OCI-LY3 (cell line): Measurements from ENCODE around the gene PNLIP.

Experiments
- CTCF ChIP-seq: fragments of 200-600, 300-600 bp; sonication (generic); IDR thresholded peaks from 2 replicates; pipeline ENCODE4 v1.5.1; 2014; ENCODE audit warnings: antibody characterized with exemption, low read length, low read depth
- EZH2phosphoT487 ChIP-seq: fragments of 200-600 bp; shearing (Covaris generic); IDR thresholded peaks from 2 replicates; pipeline ENCODE4 v1.6.1; 2018; ENCODE audit warnings: antibody characterized with exemption, mixed run types, low read depth

DNA sequence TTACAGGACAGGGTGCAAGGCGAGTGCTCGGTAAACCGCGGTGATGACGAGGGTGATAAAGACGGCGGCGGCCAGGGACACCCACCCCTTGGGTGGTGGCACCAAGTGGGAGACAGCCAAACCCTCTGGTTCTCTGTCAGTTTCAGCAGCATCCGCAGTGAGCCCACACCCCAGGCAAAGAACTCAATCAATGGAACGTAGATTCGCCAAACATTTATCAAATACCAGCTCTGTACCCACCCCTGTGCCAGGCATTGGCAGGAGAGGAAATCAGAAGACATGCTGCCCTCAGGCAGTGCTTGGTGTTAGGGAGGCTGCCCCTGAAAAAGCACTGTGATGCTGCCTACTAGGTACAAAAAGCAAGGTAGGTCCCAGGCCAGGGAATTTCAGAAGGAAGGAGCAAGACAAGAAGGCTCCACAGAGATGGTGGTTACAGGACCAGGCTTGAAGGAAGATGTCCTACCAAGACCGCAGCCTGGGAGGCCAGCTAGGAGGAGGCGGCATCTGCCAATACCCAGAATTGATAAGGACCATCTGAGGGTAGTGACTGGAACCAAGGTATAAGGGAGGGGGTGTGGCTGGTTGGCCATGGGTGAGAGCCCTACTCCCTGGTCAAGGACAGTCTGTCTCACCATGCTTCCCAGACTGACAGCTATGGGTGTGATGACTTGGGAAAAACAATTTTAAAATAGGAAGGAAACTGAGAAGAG, 64.9 kb downstream of the PNLIP start:
- TF ChIP-seq CTCF (no peak), EZH2phosphoT487 (no peak)
